ENCODE measurements around the gene SLC39A11. TPM values are rescaled to one million over a fixed set of nuclear protein-coding genes. Genes with fewer than 3 reads are reported as not detected.

The SLC39A11 gene
- total and polyA plus RNA-seq, 4 donors: 4.6 to 23.3 (median 11.4) TPM

- Histone ChIP-seq H3K9me3 (ENCODE audit: control insufficient read depth, insufficient read depth, low read length) (no peaks in the 10 kb centered on the region), H3K36me3 (ENCODE audit: control insufficient read depth, insufficient read depth, low read length) (no peaks in the 10 kb centered on the region), H3K4me1 (ENCODE audit: control insufficient read depth, insufficient read depth, low read length) (no peaks in the 10 kb centered on the region), H3K4me3 (ENCODE audit: low read depth, low read length) (no peak overlapping the region), H3K27ac (ENCODE audit: low read depth, low read length) (no peak overlapping the region), H3K27me3 (ENCODE audit: control insufficient read depth, insufficient read depth, low read length) (no peaks in the 10 kb centered on the region)
- DNase-seq (ENCODE audit: low read depth in 4 of 6, low spot score in 6 of 6): no peak
- WGBS (ENCODE audit: insufficient coverage): 67% methylated on average over 3 of the region's 8 CpGs
Measured at GRCh38 chr17:72887322-72887721, 205.2 kb downstream of the SLC39A11 start.

DNA sequence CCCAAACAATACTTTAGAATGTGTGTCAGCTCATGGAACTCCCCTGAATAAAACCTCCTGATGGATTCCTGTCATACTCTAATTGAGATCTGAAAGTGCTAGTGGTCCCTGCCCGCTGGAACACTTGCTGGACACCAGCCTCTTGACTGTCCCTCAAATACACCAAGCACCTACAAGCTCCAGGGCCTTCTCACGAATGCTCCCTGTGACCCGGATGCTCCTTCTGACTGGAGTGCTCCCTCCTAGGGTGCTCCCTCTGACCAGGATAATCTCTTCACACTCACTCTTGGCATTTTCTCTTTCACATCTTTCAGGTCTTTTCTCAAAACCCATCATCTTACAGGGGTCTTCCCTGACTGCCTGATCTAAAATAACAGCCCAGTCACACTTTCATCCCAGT is 205.9 kb downstream of the SLC39A11 start:
- WGBS (ENCODE audit: insufficient coverage): 95% methylated on average over 3 of the region's 3 CpGs
- H3K36me3 ChIP-seq (ENCODE audit: control insufficient read depth, insufficient read depth, low read length): no peaks in the 10 kb centered on the region
- H3K27me3 ChIP-seq (ENCODE audit: control insufficient read depth, insufficient read depth, low read length): no peaks in the 10 kb centered on the region
- no peak for DNase-seq (ENCODE audit: low read depth in 4 of 6, low spot score in 6 of 6)
- H3K9me3 ChIP-seq (ENCODE audit: control insufficient read depth, insufficient read depth, low read length): no peaks in the 10 kb centered on the region
- no peak overlapping the region for H3K27ac ChIP-seq (ENCODE audit: low read depth, low read length)
- no peaks in the 10 kb centered on the region for H3K4me1 ChIP-seq (ENCODE audit: control insufficient read depth, insufficient read depth, low read length)
- no peak overlapping the region for H3K4me3 ChIP-seq (ENCODE audit: low read depth, low read length)

DNA sequence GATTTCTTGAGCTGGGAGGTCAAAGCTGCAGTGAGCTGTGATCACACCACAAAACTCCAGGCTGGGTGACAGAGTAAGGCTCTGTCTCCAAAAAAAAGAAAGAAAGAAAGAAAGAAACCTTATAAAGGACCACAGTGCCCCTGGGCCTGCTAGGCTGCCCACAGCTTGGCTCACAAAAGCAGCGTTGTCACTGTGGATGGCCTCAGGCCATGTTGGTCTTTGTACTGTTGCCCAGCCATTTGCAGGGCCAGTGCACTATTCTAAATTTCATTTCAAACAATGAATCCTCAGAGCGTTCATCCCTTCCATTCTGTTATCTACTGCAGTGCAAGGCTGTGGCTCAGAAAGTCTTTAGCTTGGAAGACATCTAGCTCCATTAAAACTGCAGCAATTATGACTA is 208.4 kb downstream of the SLC39A11 start:
- no peaks in the 10 kb centered on the region for H3K27me3 ChIP-seq (ENCODE audit: control insufficient read depth, insufficient read depth, low read length)
- no peak overlapping the region for H3K4me3 ChIP-seq (ENCODE audit: low read depth, low read length)
- WGBS (ENCODE audit: insufficient coverage): 40% methylated on average over 1 of the region's 2 CpGs
- DNase-seq (ENCODE audit: low read depth in 4 of 6, low spot score in 6 of 6): peak in 1 of 6 donors; percentile 45
- H3K4me1 ChIP-seq (ENCODE audit: control insufficient read depth, insufficient read depth, low read length): no peaks in the 10 kb centered on the region
- H3K27ac ChIP-seq (ENCODE audit: low read depth, low read length): no peak overlapping the region
- H3K9me3 ChIP-seq (ENCODE audit: control insufficient read depth, insufficient read depth, low read length): peaks cover 4% of the 10 kb centered on the region
- H3K36me3 ChIP-seq (ENCODE audit: control insufficient read depth, insufficient read depth, low read length): no peaks in the 10 kb centered on the region

- no peaks in the 10 kb centered on the region for H3K27me3 ChIP-seq (ENCODE audit: control insufficient read depth, insufficient read depth, low read length)
- H3K36me3 ChIP-seq (ENCODE audit: control insufficient read depth, insufficient read depth, low read length): no peaks in the 10 kb centered on the region
- H3K4me3 ChIP-seq (ENCODE audit: low read depth, low read length): no peak overlapping the region
- 100% methylated on average over 4 of the region's 5 CpGs for WGBS (ENCODE audit: insufficient coverage)
- no peak overlapping the region for H3K27ac ChIP-seq (ENCODE audit: low read depth, low read length)
- peaks cover 4% of the 10 kb centered on the region for H3K9me3 ChIP-seq (ENCODE audit: control insufficient read depth, insufficient read depth, low read length)
- H3K4me1 ChIP-seq (ENCODE audit: control insufficient read depth, insufficient read depth, low read length): no peaks in the 10 kb centered on the region
- no peak for DNase-seq (ENCODE audit: low read depth in 4 of 6, low spot score in 6 of 6)
Measured at GRCh38 chr17:72883351-72883750, 209.1 kb downstream of the SLC39A11 start.

- no peak overlapping the region for H3K27ac ChIP-seq (ENCODE audit: low read depth, low read length)
Measured at GRCh38 chr17:72882426-72882825, 210.1 kb downstream of the SLC39A11 start.

DNA sequence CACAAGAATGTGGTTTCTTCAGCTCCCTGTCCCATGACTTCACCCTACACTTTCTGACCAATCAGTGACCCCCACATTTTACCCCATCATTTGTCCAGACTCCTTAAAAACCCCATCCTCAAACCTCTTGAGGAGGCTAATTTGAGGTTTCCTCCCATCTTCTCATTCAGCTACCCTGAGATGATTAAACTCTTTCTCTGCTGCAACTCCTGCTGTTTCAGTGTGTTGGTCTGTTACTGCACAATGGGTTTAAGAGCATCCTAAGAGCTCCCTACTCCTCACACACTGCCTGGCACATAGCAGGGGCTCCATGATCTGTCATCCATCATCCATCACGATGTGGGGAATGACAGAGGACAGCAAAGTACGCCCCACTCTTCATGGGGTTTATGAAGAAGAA is 212.6 kb downstream of the SLC39A11 start:
- 100% methylated on average over 1 of the region's 2 CpGs for WGBS (ENCODE audit: insufficient coverage)
- H3K4me3 ChIP-seq (ENCODE audit: low read depth, low read length): no peak overlapping the region
- H3K27me3 ChIP-seq (ENCODE audit: control insufficient read depth, insufficient read depth, low read length): no peaks in the 10 kb centered on the region
- peaks cover 4% of the 10 kb centered on the region for H3K9me3 ChIP-seq (ENCODE audit: control insufficient read depth, insufficient read depth, low read length)
- no peaks in the 10 kb centered on the region for H3K4me1 ChIP-seq (ENCODE audit: control insufficient read depth, insufficient read depth, low read length)
- no peak for DNase-seq (ENCODE audit: low read depth in 4 of 6, low spot score in 6 of 6)
- no peak overlapping the region for H3K27ac ChIP-seq (ENCODE audit: low read depth, low read length)
- H3K36me3 ChIP-seq (ENCODE audit: control insufficient read depth, insufficient read depth, low read length): no peaks in the 10 kb centered on the region

More at GRCh38 chr17:72882426-72882825, 210.1 kb downstream of the SLC39A11 start:
- DNase-seq (ENCODE audit: low read depth in 4 of 6, low spot score in 6 of 6): peak in 1 of 6 donors; percentile 40
- H3K9me3 ChIP-seq (ENCODE audit: control insufficient read depth, insufficient read depth, low read length): peaks cover 4% of the 10 kb centered on the region
- H3K36me3 ChIP-seq (ENCODE audit: control insufficient read depth, insufficient read depth, low read length): no peaks in the 10 kb centered on the region
- H3K4me3 ChIP-seq (ENCODE audit: low read depth, low read length): no peak overlapping the region
- no peaks in the 10 kb centered on the region for H3K4me1 ChIP-seq (ENCODE audit: control insufficient read depth, insufficient read depth, low read length)
- WGBS (ENCODE audit: insufficient coverage): 77% methylated on average over 4 of the region's 4 CpGs
- H3K27me3 ChIP-seq (ENCODE audit: control insufficient read depth, insufficient read depth, low read length): no peaks in the 10 kb centered on the region

- WGBS (ENCODE audit: insufficient coverage): 100% methylated on average over 1 of the region's 6 CpGs
Measured at GRCh38 chr17:72878975-72879660, 213.4 kb downstream of the SLC39A11 start.

GRCh38 chr17:72877348-72877747 is 215.1 kb downstream of the SLC39A11 start:
- no peak for DNase-seq (ENCODE audit: low read depth in 4 of 6, low spot score in 6 of 6)
- Histone ChIP-seq H3K36me3 (ENCODE audit: control insufficient read depth, insufficient read depth, low read length) (no peaks in the 10 kb centered on the region), H3K27me3 (ENCODE audit: control insufficient read depth, insufficient read depth, low read length) (no peaks in the 10 kb centered on the region), H3K4me3 (ENCODE audit: low read depth, low read length) (no peak overlapping the region), H3K4me1 (ENCODE audit: control insufficient read depth, insufficient read depth, low read length) (no peaks in the 10 kb centered on the region), H3K27ac (ENCODE audit: low read depth, low read length) (no peak overlapping the region), H3K9me3 (ENCODE audit: control insufficient read depth, insufficient read depth, low read length) (peaks cover 4% of the 10 kb centered on the region)
- WGBS (ENCODE audit: insufficient coverage): 100% methylated on average over 1 of the region's 8 CpGs

More at GRCh38 chr17:72878975-72879660, 213.4 kb downstream of the SLC39A11 start:
- Histone ChIP-seq H3K27ac (ENCODE audit: low read depth, low read length) (no peak overlapping the region), H3K36me3 (ENCODE audit: control insufficient read depth, insufficient read depth, low read length) (no peaks in the 10 kb centered on the region), H3K9me3 (ENCODE audit: control insufficient read depth, insufficient read depth, low read length) (peaks cover 4% of the 10 kb centered on the region), H3K4me1 (ENCODE audit: control insufficient read depth, insufficient read depth, low read length) (no peaks in the 10 kb centered on the region), H3K4me3 (ENCODE audit: low read depth, low read length) (no peak overlapping the region), H3K27me3 (ENCODE audit: control insufficient read depth, insufficient read depth, low read length) (no peaks in the 10 kb centered on the region)
- DNase-seq (ENCODE audit: low read depth in 4 of 6, low spot score in 6 of 6): no peak

GRCh38 chr17:72876413-72876812 is 216.1 kb downstream of the SLC39A11 start:
- Histone ChIP-seq H3K4me1 (ENCODE audit: control insufficient read depth, insufficient read depth, low read length) (no peaks in the 10 kb centered on the region), H3K9me3 (ENCODE audit: control insufficient read depth, insufficient read depth, low read length) (peaks cover 4% of the 10 kb centered on the region), H3K36me3 (ENCODE audit: control insufficient read depth, insufficient read depth, low read length) (no peaks in the 10 kb centered on the region), H3K27ac (ENCODE audit: low read depth, low read length) (no peak overlapping the region), H3K27me3 (ENCODE audit: control insufficient read depth, insufficient read depth, low read length) (no peaks in the 10 kb centered on the region), H3K4me3 (ENCODE audit: low read depth, low read length) (no peak overlapping the region)
- DNase-seq (ENCODE audit: low read depth in 4 of 6, low spot score in 6 of 6): no peak
- WGBS (ENCODE audit: insufficient coverage): 100% methylated on average over 1 of the region's 1 CpG

- Histone ChIP-seq H3K4me1 (ENCODE audit: control insufficient read depth, insufficient read depth, low read length) (no peaks in the 10 kb centered on the region), H3K36me3 (ENCODE audit: control insufficient read depth, insufficient read depth, low read length) (no peaks in the 10 kb centered on the region), H3K27me3 (ENCODE audit: control insufficient read depth, insufficient read depth, low read length) (no peaks in the 10 kb centered on the region), H3K9me3 (ENCODE audit: control insufficient read depth, insufficient read depth, low read length) (peaks cover 4% of the 10 kb centered on the region), H3K27ac (ENCODE audit: low read depth, low read length) (no peak overlapping the region), H3K4me3 (ENCODE audit: low read depth, low read length) (no peak overlapping the region)
- DNase-seq (ENCODE audit: low read depth in 4 of 6, low spot score in 6 of 6): peak in 1 of 6 donors; percentile 77
- WGBS (ENCODE audit: insufficient coverage): 100% methylated on average over 1 of the region's 5 CpGs
Measured at GRCh38 chr17:72875361-72875760, 217.1 kb downstream of the SLC39A11 start.
